CD4-positive, alpha-beta T cell treated with Interleukin-4 for 4 hours (primary cell): ENCODE results near the gene CAVIN3.
A peak's percentile ranks its signal among the peaks of the same experiment; 100 is the strongest.
"Not testable (repeated sequence)": the region's sequence is repeated elsewhere in the genome, so short reads cannot be mapped to it uniquely, and the experiment has no call there.

Source experiments
- DNase-seq: peaks from one replicate; pipeline ENCODE4 v3.0.0-alpha.2; 2020

CAVIN3 gene

DNA sequence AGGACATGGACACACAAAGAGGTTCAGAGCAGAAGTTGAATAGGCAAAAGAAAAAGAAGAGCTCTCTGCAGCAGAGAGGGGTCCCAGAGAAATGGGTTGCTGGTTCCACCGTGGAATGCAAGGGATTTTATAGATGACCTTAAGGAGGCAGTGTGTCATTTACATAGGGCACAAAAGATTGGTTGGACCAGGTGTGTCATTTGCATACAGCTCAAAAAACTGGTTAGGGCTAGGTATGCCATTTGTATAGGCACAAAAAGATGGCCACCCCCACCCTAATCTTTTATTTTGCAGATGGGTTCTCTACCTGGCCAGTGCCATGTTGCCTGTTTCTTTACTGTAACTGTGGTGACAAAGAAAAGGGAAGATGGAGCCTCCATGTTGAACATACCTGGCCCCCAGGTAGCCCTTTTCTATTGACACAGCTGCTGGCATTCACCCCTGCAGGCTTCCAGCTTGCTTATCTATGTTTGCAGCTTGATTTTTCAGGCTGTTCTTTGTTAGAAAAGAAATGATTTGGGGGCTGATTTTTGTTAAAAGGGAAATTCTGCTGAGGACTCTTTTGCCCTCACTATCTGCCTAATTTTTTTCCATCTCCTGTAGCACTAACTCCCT, 3.1 kb upstream of the CAVIN3 start:
- DNase-seq: no peak

DNA sequence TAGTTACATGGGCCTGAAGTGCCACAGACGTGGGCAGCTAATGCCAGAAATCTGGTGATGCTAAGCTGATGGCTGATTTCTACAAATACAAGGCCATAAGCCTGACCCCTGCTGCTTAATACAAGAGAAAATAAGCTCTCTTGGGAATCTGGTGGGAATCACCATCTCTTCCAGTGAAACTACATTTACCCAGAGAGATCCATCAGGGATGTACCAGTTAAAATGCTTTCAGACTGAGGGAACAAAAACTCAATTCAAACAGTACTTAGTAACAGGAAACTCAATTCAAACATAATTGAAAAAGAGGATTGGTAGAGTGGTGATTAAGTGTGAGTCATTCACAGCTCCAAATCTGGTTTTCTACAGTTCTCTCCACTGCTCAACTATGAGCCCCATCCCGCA, 1.7 kb upstream of the CAVIN3 start:
- no peak for DNase-seq

DNA sequence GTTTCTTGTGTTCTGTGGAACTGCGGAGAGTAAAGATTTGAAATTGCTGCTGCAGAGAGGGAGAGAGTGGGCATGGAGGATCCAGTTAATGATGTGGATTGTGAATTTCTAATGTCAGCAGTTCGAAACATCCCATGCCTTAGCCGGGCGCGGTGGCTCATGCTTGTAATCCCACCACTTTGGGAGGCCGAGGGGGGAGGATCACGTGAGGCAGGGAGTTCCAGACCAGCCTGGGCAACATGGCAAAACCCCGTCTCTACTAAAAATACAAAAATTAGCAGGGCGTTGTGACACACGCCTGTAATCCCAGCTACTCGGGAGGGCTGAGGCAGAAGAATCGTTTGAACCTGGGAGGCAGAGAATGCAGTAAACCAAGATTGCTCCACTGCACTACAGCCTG, 1.1 kb upstream of the CAVIN3 start:
- DNase-seq: no peak

- DNase-seq: no peak
Measured at GRCh38 chr11:6319704-6320410, 444 bp downstream of the CAVIN3 start.

- no peak for DNase-seq
Measured at GRCh38 chr11:6319001-6319703, 1.1 kb downstream of the CAVIN3 start.

DNA sequence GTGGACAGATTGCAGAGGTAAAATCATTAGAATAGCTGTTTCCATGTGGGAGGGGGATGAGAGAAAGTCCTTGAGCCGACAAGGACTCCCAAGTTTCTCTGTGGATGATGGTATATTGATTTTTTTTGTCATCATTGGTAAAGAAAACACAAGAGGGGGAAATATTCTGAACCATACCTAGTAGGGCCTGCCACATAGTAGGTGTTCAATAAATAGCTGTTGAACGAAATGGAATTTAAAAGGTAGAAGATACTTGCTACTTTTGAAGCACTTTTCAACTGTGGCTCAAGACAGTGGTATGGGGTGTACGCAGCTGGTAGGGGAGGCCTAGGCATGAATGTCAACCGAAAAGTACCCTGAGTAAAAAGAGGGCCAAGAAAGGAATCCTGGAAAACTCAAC, 2.1 kb downstream of the CAVIN3 start:
- DNase-seq: no peak

DNA sequence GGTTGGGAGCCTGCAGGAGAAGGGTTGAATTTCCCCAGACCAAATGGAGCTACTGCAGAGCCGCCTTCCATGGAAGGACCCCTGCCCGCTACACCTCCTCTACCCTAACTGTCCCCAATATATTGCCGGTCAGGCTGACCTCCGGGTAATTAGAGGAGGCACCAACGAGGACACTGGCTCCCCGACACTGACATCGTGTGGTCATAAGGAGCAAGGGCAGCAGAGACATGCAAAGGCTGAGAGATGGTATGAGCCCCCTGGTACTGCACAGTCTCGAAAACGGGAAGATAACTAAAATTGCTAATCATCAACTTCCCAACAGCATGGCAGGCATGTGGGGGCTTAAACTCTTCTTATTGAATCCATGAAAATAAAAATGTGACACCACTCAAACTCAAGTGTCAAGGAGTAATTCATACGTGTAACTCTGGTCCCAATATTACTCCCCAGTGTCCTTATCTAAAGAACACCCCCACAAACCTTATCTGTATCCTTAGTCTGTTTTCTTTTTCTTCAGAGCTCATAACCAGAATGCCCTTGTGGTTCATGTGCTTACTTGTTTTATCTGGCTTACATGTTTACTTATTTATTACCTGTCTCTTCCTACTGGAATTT, 4.4 kb downstream of the CAVIN3 start:
- peak; percentile 22 for DNase-seq

DNA sequence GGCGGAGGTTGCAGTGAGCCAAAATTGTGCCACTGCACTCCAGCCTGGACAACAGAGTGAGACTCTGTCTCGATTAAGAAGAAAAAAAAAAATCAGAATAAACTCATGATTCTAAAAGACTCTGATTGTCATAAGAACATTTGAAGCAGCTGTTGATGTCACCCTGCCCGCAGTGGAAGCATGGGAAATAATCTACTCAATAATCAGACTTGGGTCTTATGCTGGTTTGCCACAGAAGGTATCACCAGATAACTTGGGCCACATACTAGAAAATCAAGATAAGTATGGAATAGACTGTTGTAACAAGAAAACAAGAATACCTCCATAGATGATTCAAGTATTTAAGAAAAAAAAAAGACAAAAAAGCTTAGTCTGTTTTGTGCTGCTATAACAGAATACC, 8.2 kb downstream of the CAVIN3 start:
- DNase-seq: no peak

DNA sequence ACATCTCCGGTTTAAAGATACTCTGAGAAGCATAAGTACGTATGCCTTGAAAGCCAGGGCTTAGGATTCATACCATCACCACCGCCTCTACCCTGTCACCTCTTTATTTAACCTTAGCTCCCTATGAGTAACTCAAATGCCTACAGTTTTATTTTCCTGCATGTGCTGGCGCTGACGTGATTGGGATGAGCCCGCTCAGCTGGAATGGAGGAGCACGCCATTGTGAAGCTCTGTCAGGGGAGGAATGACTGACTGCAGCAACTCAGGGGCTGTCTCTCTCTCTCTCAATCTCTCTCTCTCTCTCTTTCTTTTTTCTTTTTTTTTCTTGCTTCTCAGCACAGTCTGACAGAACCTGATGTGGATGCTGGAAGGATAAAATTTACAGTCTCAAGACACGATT, 12.4 kb downstream of the CAVIN3 start:
- no peak for DNase-seq

DNA sequence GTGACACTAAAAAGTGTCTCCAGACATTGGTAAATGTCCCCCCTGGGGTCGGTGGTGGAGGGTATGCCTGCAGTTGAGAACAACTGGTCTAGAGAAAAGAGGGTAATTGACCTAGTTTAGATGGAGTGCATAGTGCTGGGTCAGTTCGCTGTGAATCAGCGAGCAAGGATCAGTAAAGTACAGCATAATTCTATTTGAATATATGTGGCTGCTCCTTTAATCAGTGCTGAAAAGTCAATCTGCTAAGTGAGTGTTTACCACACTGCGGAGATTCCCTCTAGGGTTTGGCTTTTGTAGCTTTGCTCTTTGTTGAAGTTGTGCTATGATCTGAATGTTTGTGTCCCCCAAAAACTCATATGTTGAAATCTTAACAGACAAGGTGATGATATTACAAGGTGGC, 15.0 kb downstream of the CAVIN3 start:
- DNase-seq: no peak

DNA sequence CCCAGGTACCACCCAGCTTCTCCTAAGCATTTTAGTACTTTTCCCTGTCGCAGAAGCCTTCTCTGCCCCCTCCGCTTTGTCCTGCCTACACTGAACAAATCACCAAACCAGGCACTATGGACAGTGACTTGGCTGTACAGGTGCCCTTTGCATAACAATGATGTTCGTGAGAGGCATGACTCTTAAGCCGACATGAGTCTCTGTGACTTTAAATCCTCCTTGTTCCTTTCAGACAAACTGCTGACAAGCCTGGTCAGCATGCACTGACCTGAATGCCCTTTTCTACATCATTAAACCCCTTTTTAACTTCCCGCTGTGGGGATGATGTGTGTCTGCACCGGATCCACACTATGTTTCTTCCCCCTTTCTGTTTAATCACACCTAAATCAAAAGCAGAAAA, 16.6 kb downstream of the CAVIN3 start:
- no peak for DNase-seq

- DNase-seq: no peak
Measured at GRCh38 chr11:6301096-6301495, 19.2 kb downstream of the CAVIN3 start.

DNA sequence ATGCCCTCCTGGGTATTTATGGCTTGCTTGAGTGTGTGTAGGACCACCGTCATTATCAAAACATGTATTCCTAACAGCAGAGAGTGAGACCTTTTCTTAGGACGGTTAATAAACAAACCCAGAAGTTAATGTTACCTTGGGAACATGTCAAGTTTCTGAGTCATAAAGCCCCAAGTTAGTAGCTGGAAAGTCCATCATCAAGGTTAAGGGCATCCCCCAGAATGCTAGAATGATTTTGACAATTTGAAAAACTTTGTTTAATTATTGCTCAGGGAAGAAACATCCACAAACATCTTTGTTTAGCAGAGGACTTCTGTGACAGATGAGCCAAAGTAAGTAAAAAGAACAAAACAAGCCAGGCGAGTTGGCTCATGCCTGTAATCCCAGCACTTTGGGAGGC, 20.0 kb downstream of the CAVIN3 start:
- DNase-seq: no peak

GRCh38 chr11:6298605-6299004, 21.7 kb downstream of the CAVIN3 start:
- no peak for DNase-seq

- no peak for DNase-seq
Measured at GRCh38 chr11:6297831-6298230, 22.5 kb downstream of the CAVIN3 start.

- DNase-seq: no peak
Measured at GRCh38 chr11:6285019-6285418, 35.3 kb downstream of the CAVIN3 start.

GRCh38 chr11:6284250-6284649, 36.1 kb downstream of the CAVIN3 start:
- DNase-seq: no peak

DNA sequence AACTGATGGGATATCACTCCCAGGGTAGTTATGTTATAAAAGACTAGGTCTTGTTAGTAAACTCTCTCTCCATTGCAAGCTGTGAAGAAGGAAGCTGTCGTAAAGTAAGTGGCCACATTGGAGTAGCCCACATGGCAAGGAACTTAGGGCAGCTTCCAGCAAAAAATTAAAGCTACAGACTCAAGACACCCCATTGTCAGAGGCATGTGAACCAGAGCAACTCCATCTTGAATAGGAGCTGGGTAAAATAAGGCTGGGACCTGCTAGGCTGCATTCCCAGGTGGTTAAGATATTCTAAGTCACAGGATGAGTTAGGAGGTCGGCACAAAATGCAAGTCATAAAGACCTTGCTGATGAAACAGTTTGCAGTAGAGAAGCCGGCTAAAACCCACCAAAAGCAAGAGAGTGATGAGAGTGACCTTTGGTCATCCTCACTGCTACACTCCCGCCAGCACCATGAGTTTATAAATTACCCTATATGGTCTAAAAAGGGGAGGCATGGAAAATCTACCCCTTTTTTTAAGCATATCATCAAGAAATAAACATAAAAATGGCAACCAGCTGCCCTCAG, 36.8 kb downstream of the CAVIN3 start:
- no peak for DNase-seq

- not testable (repeated sequence) for DNase-seq
Measured at GRCh38 chr11:6280809-6281208, 39.5 kb downstream of the CAVIN3 start.

- no peak for DNase-seq
Measured at GRCh38 chr11:6273188-6273587, 47.1 kb downstream of the CAVIN3 start.

GRCh38 chr11:6271598-6271997, 48.7 kb downstream of the CAVIN3 start:
- DNase-seq: no peak

GRCh38 chr11:6270584-6271246, 49.6 kb downstream of the CAVIN3 start:
- no peak for DNase-seq

GRCh38 chr11:6269994-6270393, 50.3 kb downstream of the CAVIN3 start:
- DNase-seq: no peak
